ENCODE data around the gene UACA. TPM values are rescaled to one million over a fixed set of nuclear protein-coding genes. Genes with fewer than 3 reads are reported as not detected.
A peak's percentile ranks its signal among the peaks of the same experiment; 100 is the strongest.

UACA gene
- total RNA-seq, 1 experiment from 2014 or later, result 48.2 TPM

DNA sequence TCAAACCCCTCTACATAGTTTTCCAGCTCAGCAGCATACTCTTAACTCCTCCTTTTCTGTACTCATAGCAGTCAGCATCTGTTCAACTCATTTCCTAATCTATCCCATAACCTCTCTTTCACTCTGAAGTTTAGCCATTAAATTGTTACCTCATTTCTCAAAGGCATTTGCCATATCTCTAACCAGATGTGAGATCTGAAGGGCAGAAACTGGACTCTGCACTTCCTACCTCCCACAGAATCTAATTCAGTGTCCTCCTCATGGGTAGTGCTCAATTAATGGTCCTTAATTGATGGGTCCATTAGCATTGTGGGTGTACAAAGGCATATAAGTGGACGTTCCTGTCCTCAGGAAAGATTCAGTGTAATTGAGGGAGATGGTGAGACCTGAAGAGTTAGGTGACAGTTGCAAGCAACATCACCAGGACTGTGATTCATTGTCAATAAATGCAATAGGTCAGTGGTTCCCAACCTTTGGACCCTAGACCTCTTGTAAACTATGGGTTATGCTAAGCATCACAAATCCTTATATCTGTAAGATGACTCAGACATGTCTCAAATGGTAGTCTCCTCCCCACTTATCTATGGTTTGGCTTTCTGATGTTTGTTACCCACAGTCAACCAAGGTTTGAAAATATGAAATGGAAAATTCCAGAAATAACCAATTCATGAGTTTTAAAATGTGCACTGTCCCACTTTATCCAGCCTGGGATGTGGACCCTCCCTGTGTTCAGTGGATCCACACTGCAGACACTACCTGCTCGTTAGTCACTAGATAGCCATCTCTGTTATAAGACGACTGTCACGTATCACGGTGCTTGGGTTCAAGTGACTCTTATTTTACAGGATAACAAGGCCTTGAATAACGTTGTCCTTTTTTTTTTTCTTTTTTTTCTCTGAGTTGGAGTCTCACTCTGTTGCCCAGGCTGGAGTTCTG is 25.0 kb upstream of the UACA start:
- DNase-seq (ENCODE audit: low read depth), result peak; percentile 66

DNA sequence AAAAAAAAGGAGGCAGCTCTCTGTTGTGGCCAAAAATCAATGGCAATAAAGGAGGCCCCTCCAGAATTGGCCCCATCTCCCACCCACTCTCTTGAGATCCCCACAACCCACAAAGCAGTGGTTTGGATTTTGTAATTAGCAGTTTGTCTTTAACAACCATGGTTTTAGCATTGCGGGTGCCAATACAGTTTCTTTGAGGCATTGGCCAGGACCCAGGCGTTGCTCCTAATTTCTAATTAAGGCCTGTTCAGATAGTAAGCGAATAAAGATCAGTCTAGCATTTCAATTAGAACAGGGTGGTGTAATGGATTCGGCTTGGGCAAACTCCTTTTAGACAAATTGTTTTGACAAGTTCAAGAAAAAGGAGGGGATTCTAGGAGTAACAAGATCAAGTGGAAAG is 23.6 kb upstream of the UACA start:
- DNase-seq (ENCODE audit: low read depth), result no peak

DNA sequence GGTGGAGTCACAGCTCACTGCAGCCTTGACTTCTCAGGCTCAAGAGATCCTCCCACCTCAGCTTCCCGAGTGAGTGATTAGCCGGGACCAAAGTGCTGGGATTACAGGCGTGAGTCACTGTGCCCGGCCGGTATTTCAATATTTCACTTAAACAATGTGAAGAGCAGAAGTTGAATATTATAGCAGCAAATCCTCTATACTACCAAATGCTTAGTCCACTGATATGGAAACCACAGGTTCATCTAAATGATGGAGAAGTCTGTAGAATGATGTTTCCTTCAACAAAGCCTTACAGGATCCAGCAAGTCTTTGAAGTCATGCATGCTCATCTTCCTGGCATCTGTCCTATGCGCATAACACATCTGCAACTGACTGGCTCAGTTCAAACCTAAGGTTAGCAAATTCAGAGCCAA is 20.3 kb upstream of the UACA start:
- DNase-seq (ENCODE audit: low read depth), result peak; percentile 71

DNA sequence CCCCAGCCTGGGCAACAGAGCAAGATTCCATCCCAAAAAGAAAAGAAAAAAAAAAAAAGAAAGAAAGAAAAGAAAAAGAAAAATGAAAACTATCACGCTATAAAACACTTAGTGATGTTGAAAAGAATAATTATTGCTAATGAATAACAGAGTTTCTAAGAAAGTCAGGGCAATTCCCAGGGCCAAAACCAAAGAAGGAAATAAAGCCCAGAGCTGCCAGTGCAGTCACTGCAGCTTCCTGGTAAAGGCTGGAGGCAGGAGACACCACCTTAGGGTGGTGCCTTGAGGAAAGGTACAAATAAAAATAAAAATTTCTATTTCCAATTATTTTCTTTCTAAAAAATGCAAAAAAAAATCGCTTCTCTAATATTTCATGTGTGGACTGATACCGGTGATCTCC is 19.7 kb upstream of the UACA start:
- DNase-seq (ENCODE audit: low read depth), result no peak

DNA sequence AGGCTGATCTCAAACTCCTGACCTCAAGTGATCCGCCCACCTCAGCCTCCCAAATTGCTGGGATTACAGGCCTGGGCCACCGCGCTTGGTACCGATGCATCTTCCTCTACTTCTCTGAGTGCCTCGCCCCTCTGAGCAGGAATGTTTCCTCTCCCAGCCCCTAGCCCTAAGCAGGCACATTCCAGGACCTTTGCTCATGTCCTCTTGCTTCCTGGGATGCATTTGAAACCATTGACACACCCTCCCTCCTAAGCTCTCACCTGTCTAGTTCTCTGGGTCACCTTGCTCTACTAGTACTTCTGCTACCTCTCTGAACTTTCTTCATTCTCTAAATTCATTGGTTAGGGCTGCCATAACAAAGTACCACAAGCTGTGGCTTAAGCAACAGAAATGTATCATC is 17.9 kb upstream of the UACA start:
- no peak for DNase-seq (ENCODE audit: low read depth)

DNA sequence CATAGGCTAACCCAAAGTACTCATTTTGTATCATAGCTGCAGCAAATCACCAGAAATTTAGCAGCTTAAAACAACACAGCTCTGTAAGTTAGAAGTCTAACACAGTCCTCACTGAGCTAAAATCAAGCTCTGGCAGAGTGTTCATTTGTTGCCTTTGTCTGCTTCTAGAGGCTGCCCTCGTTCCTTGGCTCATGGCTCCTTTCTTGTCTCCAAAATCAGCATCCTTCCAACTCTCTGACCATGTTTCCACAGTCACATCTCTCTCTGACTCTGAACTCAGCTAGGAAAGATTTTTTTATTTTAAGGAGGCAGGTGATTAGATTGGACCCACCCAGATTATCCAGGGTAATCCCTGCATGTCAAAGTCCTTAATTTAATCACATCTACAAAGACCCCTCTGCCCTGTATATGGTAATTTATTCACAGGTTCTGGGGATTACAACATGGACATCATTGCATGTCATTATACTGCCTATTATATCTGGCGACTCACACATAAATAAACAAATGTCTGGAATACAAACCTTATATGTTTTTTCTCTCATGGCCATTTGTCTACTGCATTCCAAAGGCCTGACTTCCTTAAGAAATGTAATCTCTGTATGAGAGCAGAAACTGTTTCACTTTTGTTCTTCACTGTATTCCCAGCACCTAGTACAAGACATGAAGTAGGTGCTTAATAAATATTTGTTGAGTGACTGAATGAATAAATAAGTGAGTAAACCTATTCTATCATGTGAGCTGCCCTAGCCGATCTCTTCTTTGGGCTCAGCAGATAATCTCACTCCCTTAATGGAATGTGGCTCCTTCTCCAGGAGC is 15.1 kb upstream of the UACA start:
- peak; percentile 72 for DNase-seq (ENCODE audit: low read depth)

DNA sequence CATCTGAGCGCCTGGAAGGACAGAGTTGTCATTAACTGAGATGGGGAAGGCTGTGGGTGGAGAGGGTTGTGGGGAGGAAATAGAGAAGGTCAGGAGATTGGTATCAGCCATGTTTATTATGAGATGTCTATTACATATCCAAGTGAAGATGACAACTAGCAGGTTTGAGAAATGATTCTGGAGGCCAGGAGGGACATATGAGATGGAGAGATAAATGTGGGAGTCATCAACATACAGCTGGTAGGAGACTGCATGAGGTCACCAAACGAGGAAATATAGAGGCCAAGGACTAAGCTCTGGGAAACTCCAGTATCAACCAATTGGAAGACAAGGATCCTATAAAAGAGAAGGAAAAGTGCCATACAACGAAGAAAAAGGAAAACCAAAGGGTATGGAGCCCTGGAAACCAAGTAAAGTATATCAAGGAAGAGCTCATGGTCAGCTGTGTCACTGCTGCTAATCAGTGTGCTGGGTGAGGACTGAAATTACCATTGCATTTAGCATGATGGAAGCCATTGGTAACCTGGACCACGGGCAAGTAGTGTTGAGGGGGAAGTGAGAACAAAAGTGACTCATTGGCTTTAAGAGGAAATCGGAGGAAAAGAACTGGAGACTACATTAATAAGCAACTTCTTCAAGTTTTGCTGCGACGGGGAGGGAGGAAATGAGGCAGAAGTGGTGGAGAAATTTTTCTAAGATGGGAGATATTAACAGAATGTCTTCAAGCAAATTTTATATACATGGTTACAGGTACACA is 14.0 kb upstream of the UACA start:
- no peak for DNase-seq (ENCODE audit: low read depth)

DNA sequence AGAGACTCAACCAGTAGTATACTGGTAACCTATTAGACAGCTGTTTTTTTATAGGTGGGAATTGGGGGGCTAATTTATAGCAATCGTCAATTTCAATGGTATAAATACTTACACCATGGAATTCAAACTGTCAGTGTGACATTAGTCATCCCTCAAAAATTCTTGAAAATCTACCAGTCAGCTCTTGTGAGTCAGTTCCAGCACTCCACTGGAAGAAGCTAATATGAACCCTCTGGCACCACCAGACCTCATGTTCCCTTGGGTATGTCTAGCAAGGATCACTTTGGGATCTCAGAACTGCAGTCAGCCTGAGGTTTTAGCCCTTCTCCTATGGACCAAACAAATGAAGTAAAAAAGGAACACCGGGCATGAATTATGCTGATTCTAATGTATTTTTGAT is 11.8 kb upstream of the UACA start:
- DNase-seq (ENCODE audit: low read depth), result peak; percentile 93

DNA sequence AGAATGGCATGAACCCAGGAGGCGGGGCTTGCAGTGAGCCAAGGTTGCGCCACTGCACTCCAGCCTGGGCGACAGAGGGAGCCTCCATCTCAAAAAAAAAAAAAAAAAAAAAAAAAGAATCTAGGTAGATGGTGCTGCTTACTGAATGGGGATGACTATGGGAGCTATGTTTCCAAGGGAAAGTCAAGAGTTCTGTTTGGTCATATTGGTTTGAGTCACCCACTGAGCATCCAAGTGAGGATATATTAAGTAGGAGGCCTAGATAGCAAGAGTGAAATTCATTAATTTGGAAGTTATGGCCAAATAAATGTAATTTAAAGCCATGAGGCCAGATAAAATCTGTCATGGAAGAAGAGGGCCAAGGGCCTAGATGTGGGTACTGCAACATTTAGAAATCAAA is 9.0 kb upstream of the UACA start:
- no peak for DNase-seq (ENCODE audit: low read depth)

DNA sequence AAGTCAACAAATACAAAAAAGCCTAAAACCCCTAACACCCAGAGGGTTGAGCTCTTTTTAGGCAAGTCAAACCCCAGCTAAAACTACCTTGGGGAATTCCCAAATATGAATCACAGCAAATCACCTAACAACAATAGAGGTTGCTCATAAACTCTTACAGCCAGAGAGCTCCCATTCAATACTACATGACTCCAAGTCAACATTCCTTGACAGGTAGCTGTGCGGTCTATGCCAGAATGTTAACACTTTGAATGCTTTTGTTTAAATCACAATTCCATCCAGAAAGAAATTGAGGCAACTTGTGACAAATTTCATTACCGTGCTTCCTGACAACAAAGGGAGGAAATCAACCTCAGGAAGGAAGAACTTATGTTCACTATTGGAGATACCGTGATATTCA is 7.5 kb upstream of the UACA start:
- no peak for DNase-seq (ENCODE audit: low read depth)

DNA sequence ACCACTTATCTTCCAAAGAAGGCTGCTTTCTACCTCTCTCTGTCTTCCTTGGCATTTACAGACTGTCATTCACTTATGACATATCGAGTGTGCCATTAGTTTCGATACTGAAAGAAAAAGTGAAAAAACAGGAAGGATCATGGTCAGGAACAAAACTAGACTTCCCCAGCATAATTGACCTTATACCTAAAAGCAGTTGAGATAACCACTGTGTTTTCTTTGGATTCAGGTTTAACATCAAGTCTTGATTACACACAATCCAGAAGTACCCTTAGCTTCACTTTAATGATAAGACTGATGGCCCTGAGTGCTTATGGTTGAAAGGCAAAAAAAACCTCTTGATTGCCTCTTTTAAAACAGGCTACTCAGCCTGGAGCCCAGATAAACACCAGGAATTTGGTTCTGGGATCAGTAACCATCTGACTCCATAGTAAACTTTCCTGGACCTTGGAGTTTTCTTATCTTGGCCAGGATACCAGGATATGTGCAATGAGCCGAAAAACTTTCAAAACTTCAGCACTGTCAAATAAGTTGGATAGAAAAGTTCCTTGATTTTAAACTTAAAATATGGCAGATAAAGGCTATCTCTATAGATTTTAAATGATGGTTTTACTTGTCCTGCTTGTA is 5.0 kb upstream of the UACA start:
- DNase-seq (ENCODE audit: low read depth), result no peak

DNA sequence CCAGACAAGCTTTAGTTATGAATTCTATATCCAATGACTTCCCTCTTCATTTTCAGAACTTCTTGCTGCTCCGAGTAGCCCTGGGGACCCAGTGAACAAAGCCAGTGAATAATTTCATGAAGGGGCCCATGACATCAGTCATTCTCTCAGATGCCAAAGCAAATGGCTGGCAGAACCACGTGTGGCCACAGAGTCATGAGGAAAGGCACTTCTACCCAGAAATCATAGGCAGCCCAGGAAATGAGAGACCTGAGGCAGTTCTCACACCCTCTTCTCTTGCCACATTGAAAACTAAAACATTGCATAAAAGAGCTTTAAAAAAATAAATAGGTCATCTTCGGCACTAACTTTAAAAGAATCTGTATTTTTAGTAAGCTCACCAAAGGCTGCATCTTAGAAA is 4.3 kb upstream of the UACA start:
- DNase-seq (ENCODE audit: low read depth), result no peak

DNA sequence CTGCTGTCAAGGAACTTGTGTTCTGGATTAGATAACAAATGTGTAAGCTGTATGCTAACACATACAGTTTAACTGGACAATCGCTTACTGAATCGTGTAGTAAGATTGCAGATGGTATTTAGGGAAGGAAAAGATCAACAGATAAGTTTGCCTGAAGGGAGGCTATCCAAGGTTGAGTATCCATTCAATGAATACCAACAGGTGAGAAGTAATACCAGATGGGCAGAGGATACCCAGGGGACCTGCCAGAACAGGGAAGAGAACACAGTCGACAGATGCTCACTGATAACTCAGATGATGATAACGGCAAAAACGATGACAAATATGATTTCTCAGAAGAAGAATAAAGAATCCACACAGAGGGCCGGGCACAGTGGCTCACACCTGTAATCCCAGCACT is 3.2 kb upstream of the UACA start:
- no peak for DNase-seq (ENCODE audit: low read depth)

DNA sequence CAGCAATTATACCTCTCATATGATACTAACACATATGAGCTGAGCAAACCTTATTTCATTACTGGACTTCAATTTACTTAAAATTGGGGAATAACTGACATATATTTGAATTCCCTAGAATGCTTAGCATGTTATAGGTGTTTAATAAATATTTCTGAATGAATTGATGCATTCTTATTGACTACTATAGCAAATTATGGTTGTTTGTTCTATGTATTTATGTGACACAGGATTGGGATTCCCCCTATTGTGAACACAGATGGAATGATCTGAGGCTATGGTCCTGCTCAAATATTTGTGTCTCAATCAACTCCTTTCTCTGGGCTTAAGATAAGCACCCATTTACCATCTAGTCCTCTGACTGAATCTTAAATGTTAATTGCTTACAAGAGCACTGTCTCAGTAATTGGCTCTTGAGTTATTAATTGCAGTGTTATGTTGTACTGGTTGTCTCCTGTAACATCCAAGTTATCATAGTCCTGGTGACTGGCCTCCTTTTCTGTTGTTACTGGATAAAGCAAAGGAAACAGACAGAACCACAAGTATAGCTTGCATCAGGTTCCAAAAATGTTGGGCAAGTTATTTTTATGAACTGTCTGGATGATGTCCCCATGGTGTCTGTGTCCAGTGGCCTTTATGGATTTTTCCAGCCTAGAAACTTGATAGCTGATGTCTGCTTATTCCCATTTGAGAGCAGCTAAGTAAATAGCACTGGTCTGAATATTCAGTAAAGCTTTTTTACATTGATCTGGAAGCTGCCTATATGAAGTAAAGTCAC is 2.3 kb upstream of the UACA start:
- peak; percentile 71 for DNase-seq (ENCODE audit: low read depth)

DNA sequence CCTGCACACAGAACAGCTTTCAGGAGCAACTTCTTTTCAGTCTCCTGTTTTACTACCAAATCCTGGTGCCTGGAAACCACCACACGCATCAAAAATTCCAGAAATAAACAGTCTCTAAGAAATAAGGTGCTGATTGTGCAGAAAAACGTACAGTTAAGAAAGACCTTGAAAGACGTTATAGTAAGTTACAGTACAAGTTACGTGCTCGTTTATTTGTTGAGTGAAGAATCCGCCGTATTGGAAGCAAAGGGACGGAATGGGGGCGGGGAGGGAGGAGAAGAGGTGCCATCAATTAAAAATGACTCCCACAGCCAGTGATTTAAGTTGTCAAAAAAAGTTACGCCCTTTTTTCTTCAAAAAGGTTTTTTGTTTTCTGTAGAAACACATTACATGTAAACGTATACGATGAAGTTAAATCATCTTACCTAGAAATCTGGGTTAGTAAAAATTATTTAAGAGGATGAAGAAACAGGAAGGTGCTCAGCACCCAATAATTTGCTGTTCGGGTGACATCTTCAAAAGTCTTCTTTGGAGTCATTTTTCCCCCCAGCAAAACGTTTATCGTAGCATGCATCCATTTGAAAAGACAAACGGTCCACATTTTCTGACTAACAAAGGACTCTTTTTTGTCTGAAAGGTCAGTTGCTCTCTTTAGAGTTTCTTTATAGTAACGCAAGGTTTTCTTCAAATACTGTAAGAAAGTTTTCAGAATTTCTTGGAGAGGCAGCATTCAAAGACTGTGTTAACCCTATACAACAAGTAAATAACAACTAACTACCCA is 782 bp upstream of the UACA start:
- no peak for DNase-seq (ENCODE audit: low read depth)

DNA sequence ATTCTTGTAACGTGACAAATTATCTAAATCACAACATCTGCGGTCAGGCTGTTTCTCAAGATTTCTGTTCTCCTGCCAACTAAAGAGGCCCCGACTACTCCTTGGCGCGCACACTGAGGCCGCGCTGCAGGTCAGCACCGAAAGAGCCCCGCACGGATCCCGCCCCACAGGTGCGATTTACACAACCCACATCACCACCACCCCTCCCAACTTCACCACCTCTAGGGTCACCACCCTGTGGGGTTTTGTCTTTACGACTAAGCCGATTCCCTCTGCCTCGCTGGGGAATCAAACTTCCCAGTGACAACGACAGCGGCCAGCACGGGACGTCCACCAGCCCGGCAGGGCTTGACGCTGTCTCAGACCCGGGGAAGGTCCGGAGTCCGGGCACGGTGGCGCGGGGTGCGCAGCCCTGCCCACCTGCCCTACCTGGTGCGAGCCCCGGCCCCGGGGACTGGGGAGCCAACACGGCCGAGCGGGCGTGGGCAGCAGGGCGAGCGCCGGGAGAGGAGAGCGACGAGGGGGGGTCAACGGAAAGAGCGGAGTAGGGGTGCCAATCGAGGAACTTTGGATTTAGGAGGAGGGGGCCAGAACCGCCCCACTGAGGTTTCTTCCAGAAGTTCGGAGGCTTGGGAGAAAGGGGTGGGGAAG is 764 bp downstream of the UACA start:
- DNase-seq (ENCODE audit: low read depth), result peak; percentile 44

DNA sequence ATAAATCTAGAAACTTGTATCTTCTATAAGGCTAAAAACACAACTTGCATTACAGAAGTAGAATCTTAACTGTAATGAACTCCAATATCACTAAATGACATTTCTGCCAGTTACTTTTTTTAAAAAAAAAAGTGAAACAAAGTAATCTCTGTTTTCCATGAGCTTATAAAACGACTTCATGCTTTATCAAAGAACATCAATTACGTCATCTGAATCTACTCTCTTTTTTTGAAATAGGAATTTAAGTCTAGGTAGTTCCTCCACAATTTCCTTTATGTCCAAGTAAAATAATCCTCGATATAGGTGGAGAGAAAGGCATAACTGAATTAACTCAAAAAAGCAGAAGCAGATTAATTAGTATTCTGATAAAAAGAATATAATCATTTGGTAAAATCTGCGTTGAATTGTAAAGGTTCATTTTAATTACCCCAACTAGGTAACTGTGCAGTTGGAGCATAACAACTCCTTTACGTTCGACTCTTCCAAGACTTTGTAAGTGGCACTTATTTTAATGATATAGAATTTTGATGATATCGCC is 1.4 kb downstream of the UACA start:
- DNase-seq (ENCODE audit: low read depth), result no peak

DNA sequence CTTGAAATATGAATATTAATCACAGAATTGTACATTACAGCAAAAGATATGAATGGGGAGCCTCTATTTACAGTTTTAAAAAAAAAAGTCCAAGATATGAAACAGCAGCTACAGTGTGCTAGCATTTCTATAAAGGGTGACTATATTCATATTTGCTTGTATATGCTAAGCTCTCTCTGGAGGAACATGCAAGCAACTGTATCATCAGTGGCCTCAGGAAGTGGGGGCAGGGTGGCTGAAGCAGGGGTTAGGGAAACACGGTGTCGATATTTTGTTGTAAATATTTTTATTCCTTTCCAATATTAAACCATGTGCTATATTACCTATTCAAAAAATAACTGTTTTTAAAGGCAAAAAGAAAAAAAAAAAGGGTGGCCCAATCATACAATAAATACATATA is 2.3 kb downstream of the UACA start:
- DNase-seq (ENCODE audit: low read depth), result no peak

DNA sequence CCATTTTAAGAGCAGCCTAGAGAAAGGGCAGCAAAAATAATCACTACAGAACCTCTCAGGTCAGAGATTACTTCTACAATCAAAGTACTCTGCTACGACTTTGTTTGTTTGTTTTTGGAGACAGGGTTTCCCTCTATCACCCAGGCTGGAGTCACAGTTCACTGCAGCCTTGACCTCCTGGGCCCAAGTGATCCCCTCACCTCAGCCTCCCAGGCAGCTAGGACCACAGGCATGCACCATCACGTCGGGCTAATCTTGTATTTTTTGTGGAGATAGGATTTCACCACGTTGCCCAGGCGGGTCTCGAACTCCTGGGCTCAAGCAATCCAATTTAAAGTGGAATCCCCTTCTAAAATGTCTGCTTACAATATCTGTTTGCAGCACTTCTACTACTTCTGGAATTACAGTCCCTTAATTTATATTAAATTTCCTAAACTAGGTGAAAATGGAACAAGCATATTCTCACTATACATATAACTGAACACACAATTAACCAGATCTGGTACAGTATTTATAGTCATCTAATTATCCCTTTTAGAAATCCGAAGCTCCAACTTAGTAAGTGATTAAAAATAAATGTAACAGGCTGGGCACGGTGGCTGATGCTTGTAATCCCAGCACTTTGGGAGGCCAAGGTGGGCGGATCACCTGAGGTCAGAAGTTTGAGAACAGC is 4.4 kb downstream of the UACA start:
- no peak for DNase-seq (ENCODE audit: low read depth)

Measured in LHCN-M2 (cell line).